ENCODE measurements around the gene TBCA.

- TF ChIP-seq EP300 (IDR thresholded peaks at IDR 0.05) (no peak), CTCF (IDR thresholded peaks at IDR 0.05) (no peak), POLR2A (IDR thresholded peaks at IDR 0.05) (no peak), POLR2AphosphoS5 (IDR thresholded peaks at IDR 0.05) (no peak)
Observed at GRCh38 chr5:77724934-77725333, 51.2 kb downstream of the TBCA start.
